Testis (tissue), 3 donors: ENCODE measurements around the gene OCA2. TPM values are rescaled to one million over a fixed set of nuclear protein-coding genes. Genes with fewer than 3 reads are reported as not detected.
A peak's percentile ranks its signal among the peaks of the same experiment; 100 is the strongest.

Experiments
- DNase-seq: peaks from one replicate; pipeline ENCODE4 v3.0.0-alpha.2; 2019
- H3K27ac ChIP-seq, 2 donors: fragments of 200-600 bp; sonication (generic); one replicate each; pipeline ENCODE4 v1.5.1; 2019
- H3K27me3 ChIP-seq: fragments of 200-600 bp; sonication (generic); one replicate; pipeline ENCODE4 v1.5.1; 2019
- H3K36me3 ChIP-seq: fragments of 200-600 bp; sonication (generic); one replicate; pipeline ENCODE4 v1.5.1; 2017; ENCODE audit warnings: low read depth; ENCODE audit errors: missing control alignments
- H3K4me1 ChIP-seq: fragments of 200-600 bp; sonication (generic); one replicate; pipeline ENCODE4 v1.5.1; 2019
- H3K4me3 ChIP-seq, 2 donors: fragments of 200-600 bp; sonication (generic); one replicate each; pipeline ENCODE4 v1.5.1; 2017 to 2019
- H3K9me3 ChIP-seq: fragments of 200-600 bp; sonication (generic); one replicate; pipeline ENCODE4 v1.5.1; 2017
- POLR2A ChIP-seq: fragments of 450-650 bp; IDR thresholded peaks from one replicate; pipeline ENCODE4 v1.6.1; 2017; ENCODE audit warnings: antibody characterized with exemption, mild to moderate bottlenecking, moderate library complexity
- WGBS, 2 donors: methylation state at CpG; one replicate each; pipeline ENCODE4 v1.1.5; 2018; 5-methylcytosine and 5-hydroxymethylcytosine counted together
- intact Hi-C: fragments of 100-400 bp; cut with DNase I; formaldehyde crosslinking; loops from one replicate; pipeline ENCODE4 v1.15.1; 2023; ENCODE audit warnings: low total_unique reads
- polyA plus RNA-seq: library from polyadenylated mRNA; stranded (reverse); fragments of 350-450 nt; fragmentation: Illumina TruSeq; extraction: RNeasy Lipid Tissue Mini Kit (QIAGEN cat#74804); gene quantifications from one replicate; pipeline ENCODE4 v1.2.3, GENCODE V29; 2014; ENCODE audit warnings: low read depth, low replicate concordance; ENCODE audit not compliant: insufficient read depth
- total RNA-seq, 2 donors: library from RNA; depleted of rRNA; stranded (reverse); fragments of >200 nt; gene quantifications; one replicate each; pipeline ENCODE4 v1.2.3, GENCODE V29; 2016
- TF ChIP-seq, protein P1 (sequence below), 3 experiments: fragments of 450-650 bp in 2 of 3; fragments of 200-600 bp in 1 of 3; sonication (generic) in 1 of 3; IDR thresholded peaks; one replicate each; pipeline ENCODE4 v1.5.1; 2016 to 2019; ENCODE audit warnings: antibody characterized with exemption in 3 of 3, mild to moderate bottlenecking in 2 of 3, moderate library complexity in 1 of 3

The OCA2 gene
- total and polyA plus RNA-seq, 3 donors from 2014 or later, result 2.6 to 7.2 (median 4.5) TPM

DNA sequence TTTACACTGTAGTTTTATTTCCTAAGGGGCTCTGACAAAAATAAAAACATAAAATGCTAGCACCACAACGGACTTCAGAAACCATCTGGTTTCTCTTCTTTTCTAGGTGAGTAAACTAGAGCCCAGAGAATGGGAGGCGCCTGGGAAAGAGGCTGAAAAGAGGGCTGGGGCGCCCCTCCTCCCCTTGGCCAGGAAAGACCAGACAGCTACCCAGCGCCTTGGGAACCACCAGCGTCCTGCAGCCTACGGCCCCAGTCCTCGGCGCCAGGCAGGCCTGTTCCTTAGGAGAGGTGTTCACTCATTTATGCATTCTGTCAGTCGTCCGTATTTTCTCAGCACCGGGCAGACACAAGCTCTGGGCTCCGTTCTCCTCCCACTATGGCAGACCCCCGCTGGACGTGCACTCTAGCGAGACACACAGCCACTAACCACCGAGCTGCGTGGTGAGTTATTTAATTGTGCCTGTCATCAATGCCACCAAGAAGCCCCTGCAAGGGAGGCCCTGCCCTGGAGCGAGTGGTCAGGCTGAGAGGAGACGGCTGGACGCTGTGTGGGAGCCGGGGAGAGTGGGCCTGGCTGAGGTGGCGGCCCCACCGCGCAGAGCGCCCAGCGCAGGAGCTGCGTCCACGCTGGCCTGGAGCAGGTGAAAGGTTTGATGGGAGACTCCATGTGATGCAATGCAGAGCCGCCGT is 294.4 kb downstream of the OCA2 start:
- no peaks in the 10 kb centered on the region for H3K9me3 ChIP-seq
- no peak for DNase-seq

DNA sequence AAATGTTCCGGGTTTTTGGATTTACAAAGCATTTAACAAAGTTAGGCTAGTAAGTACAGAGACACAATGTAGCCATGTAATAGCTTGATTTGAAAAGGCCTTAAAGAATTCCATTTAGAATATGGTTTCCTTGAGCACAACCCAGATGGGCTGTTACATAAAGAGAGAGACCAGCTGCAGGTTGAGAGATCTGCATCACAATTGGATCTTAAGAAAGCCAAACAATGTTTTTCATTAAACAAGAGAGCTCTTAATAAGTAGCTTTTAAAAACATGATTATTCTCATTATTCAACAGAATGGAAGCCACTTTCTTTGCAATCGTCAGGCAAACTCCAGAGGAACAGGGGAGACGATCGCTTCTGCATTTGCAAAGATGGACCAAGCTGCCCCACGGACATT is 300.3 kb downstream of the OCA2 start:
- Histone ChIP-seq H3K4me1 (no peaks in the 10 kb centered on the region), H3K27me3 (no peaks in the 10 kb centered on the region), H3K27ac (no peak overlapping the region), H3K9me3 (no peaks in the 10 kb centered on the region), H3K36me3 (no peaks in the 10 kb centered on the region), H3K4me3 (no peak overlapping the region)
- 88 to 93% methylated on average over 5 of the region's 5 CpGs for WGBS, 2 donors
- no peak for TF ChIP-seq POLR2A
- TF ChIP-seq, protein P1, sequence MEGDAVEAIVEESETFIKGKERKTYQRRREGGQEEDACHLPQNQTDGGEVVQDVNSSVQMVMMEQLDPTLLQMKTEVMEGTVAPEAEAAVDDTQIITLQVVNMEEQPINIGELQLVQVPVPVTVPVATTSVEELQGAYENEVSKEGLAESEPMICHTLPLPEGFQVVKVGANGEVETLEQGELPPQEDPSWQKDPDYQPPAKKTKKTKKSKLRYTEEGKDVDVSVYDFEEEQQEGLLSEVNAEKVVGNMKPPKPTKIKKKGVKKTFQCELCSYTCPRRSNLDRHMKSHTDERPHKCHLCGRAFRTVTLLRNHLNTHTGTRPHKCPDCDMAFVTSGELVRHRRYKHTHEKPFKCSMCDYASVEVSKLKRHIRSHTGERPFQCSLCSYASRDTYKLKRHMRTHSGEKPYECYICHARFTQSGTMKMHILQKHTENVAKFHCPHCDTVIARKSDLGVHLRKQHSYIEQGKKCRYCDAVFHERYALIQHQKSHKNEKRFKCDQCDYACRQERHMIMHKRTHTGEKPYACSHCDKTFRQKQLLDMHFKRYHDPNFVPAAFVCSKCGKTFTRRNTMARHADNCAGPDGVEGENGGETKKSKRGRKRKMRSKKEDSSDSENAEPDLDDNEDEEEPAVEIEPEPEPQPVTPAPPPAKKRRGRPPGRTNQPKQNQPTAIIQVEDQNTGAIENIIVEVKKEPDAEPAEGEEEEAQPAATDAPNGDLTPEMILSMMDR (IDR thresholded peaks at IDR 0.05), result no peak
- intact Hi-C loops, result no loop called here
- DNase-seq, result no peak

More for the DNA sequence above, 294.4 kb downstream of the OCA2 start:
- Histone ChIP-seq H3K4me1 (no peaks in the 10 kb centered on the region), H3K4me3 (peak overlapping the region in 1 of 2 donors; percentile 14), H3K36me3 (no peaks in the 10 kb centered on the region), H3K27ac (no peak overlapping the region), H3K27me3 (no peaks in the 10 kb centered on the region)
- TF ChIP-seq, protein P1 (IDR thresholded peaks at IDR 0.05), result no peak
- intact Hi-C loops, result no loop called here
- 77 to 81% methylated on average over 17 to 30 of the region's 30 CpGs for WGBS, 2 donors

DNA sequence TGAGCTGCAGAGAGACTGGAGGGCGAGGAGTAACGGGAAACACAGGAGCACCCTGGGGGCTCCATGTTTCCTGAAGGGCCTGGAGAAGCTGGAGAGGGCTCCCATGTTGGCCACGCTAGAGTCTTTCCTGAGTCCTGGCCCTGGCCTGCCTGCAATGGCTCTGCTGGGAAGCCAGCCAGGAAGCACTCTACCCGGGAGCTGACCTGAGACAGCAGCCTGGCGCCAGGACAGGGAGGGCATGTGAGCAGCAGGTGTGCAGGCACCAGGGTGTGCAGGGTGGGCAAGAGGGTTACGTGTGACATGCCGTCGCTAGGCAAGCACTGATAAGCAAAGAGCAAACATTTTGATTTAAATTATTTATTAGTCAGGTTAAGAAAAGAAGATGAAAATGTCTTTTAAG is 301.4 kb downstream of the OCA2 start:
- H3K27ac ChIP-seq, result no peak overlapping the region
- TF ChIP-seq POLR2A, result no peak
- TF ChIP-seq, protein P1 (IDR thresholded peaks at IDR 0.05), result no peak
- H3K27me3 ChIP-seq, result no peaks in the 10 kb centered on the region
- WGBS, 2 donors, result 78 to 84% methylated on average over 8 of the region's 8 CpGs
- no peaks in the 10 kb centered on the region for H3K36me3 ChIP-seq
- no peak overlapping the region for H3K4me3 ChIP-seq
- DNase-seq, result no peak
- intact Hi-C loops, result no loop called here
- no peaks in the 10 kb centered on the region for H3K9me3 ChIP-seq
- H3K4me1 ChIP-seq, result no peaks in the 10 kb centered on the region

DNA sequence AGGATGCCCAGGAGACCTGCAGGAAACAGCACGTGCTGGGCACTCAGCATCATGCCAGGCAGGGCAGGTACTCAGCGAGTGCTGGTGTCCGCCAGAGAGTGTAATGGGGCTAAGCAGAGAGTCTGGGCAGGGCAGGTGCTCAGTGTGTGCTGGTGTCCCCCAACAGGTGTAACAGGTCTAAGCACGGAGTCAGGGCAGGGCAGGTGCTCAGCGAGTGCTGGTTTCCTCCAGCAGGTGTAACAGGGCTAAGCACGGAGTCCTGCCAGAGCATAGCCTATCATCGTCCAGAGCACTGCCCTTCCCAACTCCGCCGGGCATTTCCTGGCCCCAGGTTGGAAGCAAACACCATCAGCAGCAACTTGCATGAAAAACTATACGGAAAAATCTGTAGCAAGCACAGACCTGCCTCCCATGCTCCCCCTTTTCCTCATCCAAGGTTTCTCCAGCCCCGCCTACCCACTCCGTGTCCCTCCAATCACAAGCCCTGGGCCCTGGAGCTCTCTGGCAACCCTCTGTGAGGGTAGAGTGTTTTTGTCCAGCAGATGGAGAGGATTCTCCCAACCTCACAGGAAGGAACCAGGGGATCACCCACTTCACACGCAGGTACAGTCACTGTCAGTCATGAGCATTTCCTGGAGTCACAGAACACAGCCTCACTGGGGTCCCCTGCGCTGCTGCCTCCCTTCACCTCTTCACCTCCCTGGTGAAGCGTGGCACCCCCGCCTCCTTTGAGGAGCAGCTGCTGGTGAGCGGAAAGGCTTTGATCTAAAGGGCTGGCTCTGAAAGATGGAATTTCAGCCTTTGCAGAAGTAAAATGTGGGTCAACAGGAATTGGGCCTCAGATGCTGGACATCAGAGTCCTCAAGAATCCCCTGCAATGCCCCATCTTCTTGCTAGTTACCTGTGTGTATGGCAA is 302.5 kb downstream of the OCA2 start:
- intact Hi-C loops, result no loop called here
- DNase-seq, result no peak

More for the DNA sequence above, 302.5 kb downstream of the OCA2 start:
- H3K9me3 ChIP-seq, result no peaks in the 10 kb centered on the region
- no peak overlapping the region for H3K27ac ChIP-seq
- no peaks in the 10 kb centered on the region for H3K4me1 ChIP-seq
- no peaks in the 10 kb centered on the region for H3K36me3 ChIP-seq
- no peak overlapping the region for H3K4me3 ChIP-seq
- 87 to 95% methylated on average over 12 to 16 of the region's 17 CpGs for WGBS, 2 donors
- TF ChIP-seq POLR2A, result no peak
- TF ChIP-seq, protein P1 (IDR thresholded peaks at IDR 0.05), result no peak
- H3K27me3 ChIP-seq, result no peaks in the 10 kb centered on the region
